HepG2 (cell line): ENCODE data around the gene AS3MT. TPM values are rescaled to one million over a fixed set of nuclear protein-coding genes. Genes with fewer than 3 reads are reported as not detected.

ENCODE experiments used
- ARID2 ChIP-seq: sonication (generic); formaldehyde crosslinking; IDR thresholded peaks from 2 replicates; pipeline ENCODE4 v1.8.1; 2022; ENCODE audit warnings: mild to moderate bottlenecking, missing genetic modification reagents, borderline replicate concordance
- FOXK1 ChIP-seq: sonication (generic); formaldehyde crosslinking; IDR thresholded peaks from 2 replicates; pipeline ENCODE4 v1.4.0; 2020; ENCODE audit warnings: low read depth, missing genetic modification reagents, borderline replicate concordance
- FOXP1 ChIP-seq, 2 experiments: fragments of 450-650 bp in 1 of 2; IDR thresholded peaks; 2 replicates each; pipeline ENCODE4 v1.6.1; 2017 to 2018; ENCODE audit warnings: antibody characterized with exemption in 1 of 2
- FUBP1 ChIP-seq: sonication (generic); formaldehyde crosslinking; IDR thresholded peaks from 2 replicates; pipeline ENCODE4 v1.5.1; 2020; ENCODE audit warnings: missing genetic modification reagents, mild to moderate bottlenecking, borderline replicate concordance
- GMEB2 ChIP-seq: IDR thresholded peaks from 2 replicates; pipeline ENCODE4 v1.6.1; 2016; ENCODE audit warnings: missing biosample characterization, missing genetic modification reagents, low read depth
- HINFP ChIP-seq: sonication (generic); formaldehyde crosslinking; IDR thresholded peaks from 2 replicates; pipeline ENCODE4 v1.4.0; 2020; ENCODE audit warnings: low read depth, mild to moderate bottlenecking, missing genetic modification reagents
- KDM4B ChIP-seq: sonication (generic); formaldehyde crosslinking; IDR thresholded peaks from 2 replicates; pipeline ENCODE4 v1.4.0; 2020; ENCODE audit warnings: missing genetic modification reagents
- MTA3 ChIP-seq: sonication (generic); formaldehyde crosslinking; IDR thresholded peaks from 2 replicates; pipeline ENCODE4 v1.4.0; 2020; ENCODE audit warnings: missing genetic modification reagents
- NFKBIZ ChIP-seq: IDR thresholded peaks from 2 replicates; pipeline ENCODE4 v1.6.1; 2018; ENCODE audit warnings: missing genetic modification reagents, missing compliant biosample characterization
- RNF219 ChIP-seq: sonication (generic); formaldehyde crosslinking; IDR thresholded peaks from 2 replicates; pipeline ENCODE4 v1.5.0; 2020; ENCODE audit warnings: mild to moderate bottlenecking, missing genetic modification reagents
- SMC3 ChIP-seq: IDR thresholded peaks from 2 replicates; pipeline ENCODE4 v1.6.1; 2011; ENCODE audit warnings: low read length, improper control_type of control experiment
- ZBED4 ChIP-seq: sonication (generic); formaldehyde crosslinking; IDR thresholded peaks from 2 replicates; pipeline ENCODE4 v1.4.0; 2020; ENCODE audit warnings: missing genetic modification reagents, borderline replicate concordance
- ZNF496 ChIP-seq: sonication (generic); formaldehyde crosslinking; IDR thresholded peaks from 2 replicates; pipeline ENCODE4 v1.8.1; 2023; ENCODE audit warnings: mild to moderate bottlenecking, moderate library complexity, missing genetic modification reagents; ENCODE audit not compliant: insufficient replicate concordance
- ZNF512 ChIP-seq: sonication (generic); formaldehyde crosslinking; IDR thresholded peaks from 2 replicates; pipeline ENCODE4 v1.4.0; 2020; ENCODE audit warnings: mild to moderate bottlenecking, missing genetic modification reagents
- polyA plus RNA-seq, 8 experiments: library from polyadenylated mRNA; depleted of rRNA in 3 of 8; stranded (reverse) in 7 of 8; unstranded in 1 of 8; fragments of >200 nt; fragmentation: Illumina TruSeq in 4 of 8; extraction: Trizol in 4 of 8; gene quantifications; 2 replicates each; pipeline versions ENCODE4 v1.2.1 to v1.2.3, GENCODE V29; 2011 to 2016; ENCODE audit warnings: low read depth in 4 of 8, missing spikeins in 1 of 8, mixed read lengths in 1 of 8; ENCODE audit not compliant: insufficient read depth in 1 of 8
- total RNA-seq, 5 experiments: library from RNA; depleted of rRNA; stranded (reverse); fragments of >200 nt; fragmentation: Illumina TruSeq; extraction: Trizol; gene quantifications; 2 replicates each; pipeline ENCODE4 v1.2.3, GENCODE V29; 2016; ENCODE audit warnings: low read depth in 1 of 5

AS3MT gene
- total and polyA plus RNA-seq, 2 of the 13 experiments (the other 11 are each of a cell fraction or from before 2014, with no cell fraction given) = 8.7 to 17.4 TPM

- no peak; the same call in 1 of the 2 replicates for TF ChIP-seq ZBED4 (CRISPR knock-in tag)
- TF ChIP-seq MTA3 (CRISPR knock-in tag) = no peak
- no peak for TF ChIP-seq ZNF512 (CRISPR knock-in tag)
- no peak for TF ChIP-seq RNF219 (CRISPR knock-in tag)
- peak; percentile 76; the same call in 1 of the 2 replicates for TF ChIP-seq HINFP (CRISPR knock-in tag)
- TF ChIP-seq FOXK1 (CRISPR knock-in tag) = peak; percentile 96
- TF ChIP-seq ARID2 (CRISPR knock-in tag) = no peak
- TF ChIP-seq FOXP1 (IDR thresholded peaks at IDR 0.05) = no peak
- TF ChIP-seq FOXP1 (CRISPR knock-in tag; IDR thresholded peaks at IDR 0.05) = no peak
- no peak for TF ChIP-seq FUBP1 (CRISPR knock-in tag)
- no peak for TF ChIP-seq GMEB2 (CRISPR knock-in tag)
- no peak for TF ChIP-seq NFKBIZ (CRISPR knock-in tag)
- TF ChIP-seq SMC3 = no peak
- no peak for TF ChIP-seq KDM4B (CRISPR knock-in tag)
- no peak for TF ChIP-seq ZNF496 (CRISPR knock-in tag)
Observed at GRCh38 chr10:102917962-102918816, 48.9 kb downstream of the AS3MT start, which contains the start of gene CNNM2 (continued).
